HG03060 (cell line): Measurements from ENCODE around the gene RASGRP2.

ENCODE experiments used
- ATAC-seq: cut with Tn5 transposase; IDR thresholded peaks from one replicate; pipeline ENCODE4 v1.9.1; 2021; ENCODE audit warnings: low read depth, moderate number of reproducible peaks; ENCODE audit not compliant: unreplicated experiment

RASGRP2 gene

GRCh38 chr11:64720640-64721358, 23.1 kb downstream of the RASGRP2 start:
- ATAC-seq = no peak

GRCh38 chr11:64720167-64720566, 23.8 kb downstream of the RASGRP2 start:
- no peak for ATAC-seq

- no peak for ATAC-seq
Measured at GRCh38 chr11:64719406-64719805, 24.5 kb downstream of the RASGRP2 start.

GRCh38 chr11:64718780-64719124, 25.2 kb downstream of the RASGRP2 start:
- ATAC-seq = no peak

GRCh38 chr11:64718084-64718779, 25.7 kb downstream of the RASGRP2 start:
- no peak for ATAC-seq

GRCh38 chr11:64717268-64717578, 26.7 kb downstream of the RASGRP2 start:
- no peak for ATAC-seq

GRCh38 chr11:64716473-64717267, 27.3 kb downstream of the RASGRP2 start:
- no peak for ATAC-seq

- ATAC-seq = no peak
Measured at GRCh38 chr11:64715756-64716472, 28.0 kb downstream of the RASGRP2 start.

GRCh38 chr11:64715110-64715509, 28.8 kb downstream of the RASGRP2 start:
- ATAC-seq = no peak

GRCh38 chr11:64714666-64715065, 29.3 kb downstream of the RASGRP2 start:
- no peak for ATAC-seq

GRCh38 chr11:64713781-64714363, 30.1 kb downstream of the RASGRP2 start:
- ATAC-seq = no peak

- ATAC-seq = no peak
Measured at GRCh38 chr11:64713016-64713707, 30.8 kb downstream of the RASGRP2 start.

- no peak for ATAC-seq
Measured at GRCh38 chr11:64712430-64713015, 31.4 kb downstream of the RASGRP2 start.

GRCh38 chr11:64711956-64712362, 32.0 kb downstream of the RASGRP2 start:
- no peak for ATAC-seq

GRCh38 chr11:64711138-64711955, 32.6 kb downstream of the RASGRP2 start:
- ATAC-seq = no peak

- no peak for ATAC-seq
Measured at GRCh38 chr11:64710418-64711137, 33.4 kb downstream of the RASGRP2 start.

- no peak for ATAC-seq
Measured at GRCh38 chr11:64705501-64705900, 38.4 kb downstream of the RASGRP2 start.

- no peak for ATAC-seq
Measured at GRCh38 chr11:64703048-64703447, 40.9 kb downstream of the RASGRP2 start.
